ENCODE measurements around the gene TIMM8B. TPM values are rescaled to one million over a fixed set of nuclear protein-coding genes. Genes with fewer than 3 reads are reported as not detected.
A peak's percentile ranks its signal among the peaks of the same experiment; 100 is the strongest.
"Not testable (repeated sequence)": the region's sequence is repeated elsewhere in the genome, so short reads cannot be mapped to it uniquely, and the experiment has no call there.

Gene TIMM8B
- total and polyA plus RNA-seq, 4 donors: 30.4 to 131 (median 38.7) TPM

DNA sequence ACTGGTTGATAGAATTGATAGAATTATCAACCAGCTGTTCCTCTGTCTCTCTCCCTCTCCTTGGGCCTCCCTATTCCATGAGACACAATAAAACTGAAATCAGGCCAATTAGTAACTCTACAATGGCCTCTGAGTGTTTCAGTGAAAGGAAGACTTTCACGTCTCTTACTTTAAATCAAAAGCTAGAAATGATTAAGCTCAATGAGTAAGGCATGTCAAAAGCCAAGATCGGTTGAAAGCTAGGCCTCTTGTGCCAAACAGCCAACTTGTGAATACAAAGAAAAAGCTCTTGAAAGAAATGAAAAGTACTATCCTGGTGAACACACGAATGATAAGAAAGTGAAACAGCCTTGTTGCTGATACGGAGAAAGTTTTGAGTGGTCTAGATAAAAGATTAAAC is 29.4 kb downstream of the TIMM8B start:
- intact Hi-C loops (cut with DNase I): no loop called here
- H3K9me3 ChIP-seq (ENCODE audit: control insufficient read depth, low read length): no peaks in the 10 kb centered on the region
- H3K27ac ChIP-seq (ENCODE audit: low read depth in 1 of 2, low read length in 2 of 2): no peak overlapping the region
- no peak for ATAC-seq (ENCODE audit: low FRiP score)
- peaks cover 3 to 8% of the 10 kb centered on the region in 2 donors for H3K36me3 ChIP-seq (ENCODE audit: control insufficient read depth in 1 of 2, insufficient read depth in 2 of 2, low read length in 1 of 2)
- 81 to 90% methylated on average over 4 of the region's 4 CpGs for WGBS, 2 donors
- H3K4me1 ChIP-seq (ENCODE audit: control insufficient read depth in 1 of 2, insufficient read depth in 2 of 2, low read length in 2 of 2): no peaks in the 10 kb centered on the region
- no peak overlapping the region for H3K4me3 ChIP-seq (ENCODE audit: low read length in 2 of 2)
- no peaks in the 10 kb centered on the region for H3K27me3 ChIP-seq (ENCODE audit: control insufficient read depth in 1 of 2, insufficient read depth in 2 of 2, low read length in 1 of 2)
- no peak for DNase-seq

DNA sequence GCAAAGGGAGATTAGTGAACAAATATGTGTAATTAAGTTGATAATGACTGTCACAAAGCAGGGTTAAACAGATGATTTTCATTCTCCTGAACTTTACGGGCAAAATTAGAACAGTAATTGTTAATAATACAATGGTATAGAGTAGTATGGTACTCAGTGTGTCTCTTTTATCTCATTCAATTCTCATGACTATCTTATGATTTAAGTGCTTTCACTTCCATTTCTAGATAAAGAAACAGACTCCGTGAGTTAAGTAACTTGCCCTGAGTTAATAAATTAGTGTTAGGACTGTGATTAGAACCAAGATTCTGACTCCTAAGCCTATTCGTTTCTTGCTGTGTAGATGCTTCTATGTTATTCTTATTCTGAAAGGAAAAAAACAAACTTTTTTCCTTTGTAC is 34.8 kb downstream of the TIMM8B start:
- WGBS, 2 donors: 88 to 96% methylated on average over 3 of the region's 3 CpGs
- H3K27me3 ChIP-seq (ENCODE audit: control insufficient read depth in 1 of 2, insufficient read depth in 2 of 2, low read length in 1 of 2): no peaks in the 10 kb centered on the region
- no peaks in the 10 kb centered on the region for H3K36me3 ChIP-seq (ENCODE audit: control insufficient read depth in 1 of 2, insufficient read depth in 2 of 2, low read length in 1 of 2)
- H3K9me3 ChIP-seq (ENCODE audit: control insufficient read depth, low read length): no peaks in the 10 kb centered on the region
- H3K4me1 ChIP-seq (ENCODE audit: control insufficient read depth in 1 of 2, insufficient read depth in 2 of 2, low read length in 2 of 2): no peaks in the 10 kb centered on the region
- no peak overlapping the region for H3K27ac ChIP-seq (ENCODE audit: low read depth in 1 of 2, low read length in 2 of 2)
- DNase-seq (no peak), ATAC-seq (ENCODE audit: low FRiP score) (no peak)
- H3K4me3 ChIP-seq (ENCODE audit: low read length in 2 of 2): no peak overlapping the region
- intact Hi-C loops (cut with DNase I): no loop called here

DNA sequence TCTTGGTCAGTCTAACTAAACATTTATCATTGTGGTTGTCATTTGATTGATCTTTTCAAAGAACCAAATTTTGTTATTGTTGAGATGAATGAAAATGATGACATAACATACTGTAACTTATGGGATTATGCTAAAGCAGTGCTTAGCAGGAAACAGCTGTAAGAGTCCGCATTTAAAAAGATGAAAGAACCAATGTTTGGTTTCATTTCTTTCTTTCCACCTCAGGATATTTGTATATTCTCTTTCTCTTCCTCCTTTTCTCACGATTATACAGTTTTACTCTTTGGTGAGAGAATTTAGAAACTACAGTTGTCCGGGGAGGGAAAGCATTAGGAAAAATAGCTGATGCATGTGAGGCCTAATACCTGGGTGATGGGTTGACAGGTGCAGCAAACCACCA is 35.8 kb downstream of the TIMM8B start:
- no peaks in the 10 kb centered on the region for H3K9me3 ChIP-seq (ENCODE audit: control insufficient read depth, low read length)
- no peaks in the 10 kb centered on the region for H3K36me3 ChIP-seq (ENCODE audit: control insufficient read depth in 1 of 2, insufficient read depth in 2 of 2, low read length in 1 of 2)
- no peak for ATAC-seq (ENCODE audit: low FRiP score)
- H3K27me3 ChIP-seq (ENCODE audit: control insufficient read depth in 1 of 2, insufficient read depth in 2 of 2, low read length in 1 of 2): no peaks in the 10 kb centered on the region
- no peak for DNase-seq
- H3K4me1 ChIP-seq (ENCODE audit: control insufficient read depth in 1 of 2, insufficient read depth in 2 of 2, low read length in 2 of 2): no peaks in the 10 kb centered on the region
- 91 to 93% methylated on average over 3 of the region's 3 CpGs for WGBS, 2 donors
- H3K27ac ChIP-seq (ENCODE audit: low read depth in 1 of 2, low read length in 2 of 2): no peak overlapping the region
- no peak overlapping the region for H3K4me3 ChIP-seq (ENCODE audit: low read length in 2 of 2)
- intact Hi-C loops (cut with DNase I): no loop called here

DNA sequence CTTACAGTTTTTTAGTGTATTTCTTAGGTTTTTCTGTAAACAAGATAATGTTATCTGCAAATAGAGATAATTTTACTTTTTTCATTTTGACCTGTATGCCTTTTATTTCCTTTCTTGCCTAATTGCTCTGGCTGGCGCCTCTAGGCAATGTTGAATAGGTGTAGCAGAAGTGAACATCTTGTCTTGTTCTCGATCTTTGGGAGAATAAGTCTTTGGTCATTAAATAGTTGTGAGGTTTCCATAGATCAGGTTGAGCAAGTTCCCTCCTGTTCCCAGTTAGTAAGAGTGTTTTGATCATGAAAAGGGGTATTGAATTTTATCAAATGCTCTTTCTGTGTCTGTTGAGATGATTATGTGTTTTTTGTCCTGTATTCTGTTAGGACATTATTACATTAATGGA is 36.8 kb downstream of the TIMM8B start:
- no peak overlapping the region for H3K4me3 ChIP-seq (ENCODE audit: low read length in 2 of 2)
- 49 to 50% methylated on average over 2 of the region's 2 CpGs for WGBS, 2 donors

DNA sequence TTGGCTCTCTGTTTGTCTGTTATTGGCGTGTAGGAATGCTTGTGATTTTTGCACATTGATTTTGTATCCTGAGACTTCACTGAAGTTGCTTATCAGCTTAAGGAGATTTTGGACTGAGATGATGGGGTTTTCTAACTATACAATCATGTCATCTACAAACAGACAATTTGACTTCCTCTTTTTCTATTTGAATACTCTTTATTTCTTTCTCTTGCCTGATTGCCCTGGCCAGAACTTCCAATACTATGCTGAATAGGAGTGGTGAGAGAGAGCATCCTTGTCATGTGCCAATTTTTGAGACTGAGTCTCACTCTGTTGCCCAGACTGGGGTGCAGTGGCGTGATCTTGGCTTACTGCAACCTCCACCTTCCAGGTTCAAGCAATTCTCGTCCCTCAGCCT is 38.3 kb downstream of the TIMM8B start:
- H3K4me1 ChIP-seq (ENCODE audit: control insufficient read depth in 1 of 2, insufficient read depth in 2 of 2, low read length in 2 of 2); intact Hi-C loops (cut with DNase I); H3K9me3 ChIP-seq (ENCODE audit: control insufficient read depth, low read length); H3K27me3 ChIP-seq (ENCODE audit: control insufficient read depth in 1 of 2, insufficient read depth in 2 of 2, low read length in 1 of 2); H3K36me3 ChIP-seq (ENCODE audit: control insufficient read depth in 1 of 2, insufficient read depth in 2 of 2, low read length in 1 of 2); H3K4me3 ChIP-seq (ENCODE audit: low read length in 2 of 2); ATAC-seq (ENCODE audit: low FRiP score); DNase-seq: not testable (repeated sequence)
- H3K27ac ChIP-seq (ENCODE audit: low read depth in 1 of 2, low read length in 2 of 2): peak overlapping the region in 1 of 2 donors; percentile 26
- WGBS, 2 donors: 89% methylated on average over 3 of the region's 3 CpGs

More for the DNA sequence above, 36.8 kb downstream of the TIMM8B start:
- Histone ChIP-seq H3K4me1 (ENCODE audit: control insufficient read depth in 1 of 2, insufficient read depth in 2 of 2, low read length in 2 of 2) (no peaks in the 10 kb centered on the region), H3K9me3 (ENCODE audit: control insufficient read depth, low read length) (no peaks in the 10 kb centered on the region), H3K36me3 (ENCODE audit: control insufficient read depth in 1 of 2, insufficient read depth in 2 of 2, low read length in 1 of 2) (no peaks in the 10 kb centered on the region), H3K27me3 (ENCODE audit: control insufficient read depth in 1 of 2, insufficient read depth in 2 of 2, low read length in 1 of 2) (no peaks in the 10 kb centered on the region), H3K27ac (ENCODE audit: low read depth in 1 of 2, low read length in 2 of 2) (no peak overlapping the region)
- intact Hi-C loops (cut with DNase I): no loop called here
- ATAC-seq (ENCODE audit: low FRiP score) (no peak), DNase-seq (no peak)

DNA sequence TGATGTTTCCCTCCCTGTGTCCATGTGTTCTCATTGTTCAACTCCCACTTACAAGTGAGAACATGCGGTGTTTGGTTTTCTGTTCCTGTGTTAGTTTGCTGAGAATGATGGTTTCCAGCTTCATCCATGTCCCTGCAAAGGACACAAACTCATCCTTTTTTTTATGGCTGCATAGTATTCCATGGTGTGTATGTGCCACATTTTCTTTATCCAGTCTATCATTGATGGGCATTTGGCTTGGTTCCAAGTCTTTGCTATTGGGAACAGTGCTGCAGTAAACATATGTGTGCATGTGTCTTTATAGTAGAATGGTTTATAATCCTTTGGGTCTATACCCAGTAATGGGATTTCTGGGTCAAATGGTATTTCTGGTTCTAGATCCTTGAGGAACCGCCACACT is 39.9 kb downstream of the TIMM8B start:
- H3K27me3 ChIP-seq (ENCODE audit: control insufficient read depth in 1 of 2, insufficient read depth in 2 of 2, low read length in 1 of 2); H3K4me3 ChIP-seq (ENCODE audit: low read length in 2 of 2); DNase-seq; H3K27ac ChIP-seq (ENCODE audit: low read depth in 1 of 2, low read length in 2 of 2); ATAC-seq (ENCODE audit: low FRiP score); H3K4me1 ChIP-seq (ENCODE audit: control insufficient read depth in 1 of 2, insufficient read depth in 2 of 2, low read length in 2 of 2); H3K9me3 ChIP-seq (ENCODE audit: control insufficient read depth, low read length); H3K36me3 ChIP-seq (ENCODE audit: control insufficient read depth in 1 of 2, insufficient read depth in 2 of 2, low read length in 1 of 2); intact Hi-C loops (cut with DNase I): not testable (repeated sequence)
- WGBS, 2 donors: 100% methylated on average over 1 to 2 of the region's 2 CpGs

DNA sequence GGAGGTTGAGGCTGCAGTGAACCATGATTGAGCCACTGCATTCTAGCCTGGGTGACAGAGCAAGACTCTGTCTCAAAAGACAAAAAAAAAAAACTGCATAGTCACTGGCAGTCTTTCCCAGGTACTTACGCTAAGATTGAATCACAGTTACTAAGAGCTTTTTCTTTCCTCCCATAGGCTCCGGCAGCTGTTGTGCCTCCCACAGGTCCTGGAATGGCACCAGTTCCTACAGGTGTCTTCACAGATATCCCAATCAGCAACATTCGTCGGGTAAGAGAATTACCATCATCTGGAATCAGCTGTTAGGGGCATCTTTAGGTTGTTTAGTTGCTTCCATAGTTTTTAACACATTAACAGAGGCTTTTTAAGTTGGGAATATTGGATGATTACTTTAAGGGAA is 41.6 kb downstream of the TIMM8B start:
- 96 to 98% methylated on average over 4 of the region's 4 CpGs for WGBS, 2 donors
- ATAC-seq (ENCODE audit: low FRiP score) (no peak), DNase-seq (no peak)
- Histone ChIP-seq H3K27ac (ENCODE audit: low read depth in 1 of 2, low read length in 2 of 2) (no peak overlapping the region), H3K4me3 (ENCODE audit: low read length in 2 of 2) (no peak overlapping the region), H3K9me3 (ENCODE audit: control insufficient read depth, low read length) (no peaks in the 10 kb centered on the region), H3K4me1 (ENCODE audit: control insufficient read depth in 1 of 2, insufficient read depth in 2 of 2, low read length in 2 of 2) (no peaks in the 10 kb centered on the region), H3K27me3 (ENCODE audit: control insufficient read depth in 1 of 2, insufficient read depth in 2 of 2, low read length in 1 of 2) (no peaks in the 10 kb centered on the region), H3K36me3 (ENCODE audit: control insufficient read depth in 1 of 2, insufficient read depth in 2 of 2, low read length in 1 of 2) (peaks cover 2 to 3% of the 10 kb centered on the region in 2 donors)
- intact Hi-C loops (cut with DNase I): no loop called here

DNA sequence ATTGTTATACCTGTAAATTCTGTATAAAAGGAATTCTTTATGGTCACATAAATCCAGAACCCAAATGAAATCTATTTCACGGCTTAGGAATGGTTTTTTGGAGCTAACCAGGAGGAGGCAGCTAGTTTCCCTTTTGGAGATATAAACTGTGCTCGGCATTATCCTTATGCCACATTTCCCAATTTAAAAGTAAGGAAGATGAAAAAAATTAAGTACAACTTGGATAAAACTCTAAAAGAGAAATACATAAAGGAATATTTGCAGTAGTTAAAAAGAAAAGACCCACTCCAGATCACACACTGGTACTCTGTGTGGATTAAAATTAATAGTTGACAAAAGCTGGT is 43.6 kb downstream of the TIMM8B start:
- Histone ChIP-seq H3K36me3 (ENCODE audit: control insufficient read depth in 1 of 2, insufficient read depth in 2 of 2, low read length in 1 of 2) (peaks cover 2 to 3% of the 10 kb centered on the region in 2 donors), H3K4me3 (ENCODE audit: low read length in 2 of 2) (no peak overlapping the region), H3K27ac (ENCODE audit: low read depth in 1 of 2, low read length in 2 of 2) (no peak overlapping the region), H3K4me1 (ENCODE audit: control insufficient read depth in 1 of 2, insufficient read depth in 2 of 2, low read length in 2 of 2) (no peaks in the 10 kb centered on the region), H3K9me3 (ENCODE audit: control insufficient read depth, low read length) (no peaks in the 10 kb centered on the region), H3K27me3 (ENCODE audit: control insufficient read depth in 1 of 2, insufficient read depth in 2 of 2, low read length in 1 of 2) (no peaks in the 10 kb centered on the region)
- ATAC-seq (ENCODE audit: low FRiP score): no peak
- intact Hi-C loops (cut with DNase I): no loop called here
- WGBS, 2 donors: 88 to 92% methylated on average over 2 of the region's 2 CpGs
- no peak for DNase-seq

DNA sequence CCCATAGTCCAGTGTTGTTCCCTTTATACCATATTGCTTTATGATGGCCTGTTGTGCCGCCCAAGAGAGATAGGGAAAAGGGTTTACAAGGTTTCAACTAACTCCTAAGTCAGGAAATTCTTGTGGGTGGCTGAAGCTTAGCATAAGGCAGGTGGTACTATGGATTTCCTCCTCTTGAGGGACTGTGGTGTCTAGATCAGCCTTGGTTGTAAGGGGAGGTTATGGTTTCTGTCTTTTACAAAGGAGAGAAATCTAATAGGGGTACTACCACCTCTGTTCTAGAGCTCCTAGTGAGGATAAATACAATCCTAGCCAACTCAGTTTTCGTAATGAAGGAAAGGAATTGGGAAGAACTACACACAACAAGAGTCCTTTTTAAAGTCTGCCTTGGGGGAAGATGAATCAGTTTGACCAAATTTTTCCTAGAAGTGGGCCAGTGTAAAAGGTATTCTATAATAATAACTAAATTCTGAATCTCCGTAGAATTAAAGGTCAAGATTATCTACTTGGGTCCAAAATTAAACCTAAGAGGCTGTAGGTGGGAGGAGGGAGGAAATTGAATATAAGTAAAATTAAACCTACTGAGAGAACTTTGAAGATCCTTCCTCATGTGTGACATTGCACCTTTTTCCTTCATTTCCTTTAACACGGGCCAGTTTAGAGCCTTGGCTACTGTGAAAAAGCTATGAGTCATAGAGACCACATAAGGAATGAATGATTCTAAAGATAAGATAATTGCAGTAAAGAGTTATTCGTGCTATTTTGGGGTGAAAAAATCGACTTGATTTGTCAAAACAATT is 44.2 kb downstream of the TIMM8B start:
- DNase-seq (no peak), ATAC-seq (ENCODE audit: low FRiP score) (no peak)
- intact Hi-C loops (cut with DNase I): no loop called here
- no peaks in the 10 kb centered on the region for H3K27me3 ChIP-seq (ENCODE audit: control insufficient read depth in 1 of 2, insufficient read depth in 2 of 2, low read length in 1 of 2)
- H3K9me3 ChIP-seq (ENCODE audit: control insufficient read depth, low read length): no peaks in the 10 kb centered on the region
- H3K4me1 ChIP-seq (ENCODE audit: control insufficient read depth in 1 of 2, insufficient read depth in 2 of 2, low read length in 2 of 2): no peaks in the 10 kb centered on the region
- H3K36me3 ChIP-seq (ENCODE audit: control insufficient read depth in 1 of 2, insufficient read depth in 2 of 2, low read length in 1 of 2): peaks cover 2 to 3% of the 10 kb centered on the region in 2 donors
- 50 to 57% methylated on average over 6 of the region's 6 CpGs for WGBS, 2 donors
- no peak overlapping the region for H3K4me3 ChIP-seq (ENCODE audit: low read length in 2 of 2)
- no peak overlapping the region for H3K27ac ChIP-seq (ENCODE audit: low read depth in 1 of 2, low read length in 2 of 2)
